ENCODE results near the gene SLC13A5. TPM values are rescaled to one million over a fixed set of nuclear protein-coding genes. Genes with fewer than 3 reads are reported as not detected.

The SLC13A5 gene
- total RNA-seq, 1 donor from 2014 or later, result not detected

- Mint-ChIP-seq H3K4me3 (ENCODE audit: unreplicated experiment) (no peak overlapping the region), H3K9me3 (ENCODE audit: unreplicated experiment) (no peaks in the 10 kb centered on the region), H3K27ac (ENCODE audit: unreplicated experiment) (no peak overlapping the region), H3K36me3 (ENCODE audit: unreplicated experiment) (no peaks in the 10 kb centered on the region), H3K4me1 (ENCODE audit: low read depth, unreplicated experiment) (no peaks in the 10 kb centered on the region), H3K27me3 (ENCODE audit: unreplicated experiment) (peaks cover 11% of the 10 kb centered on the region)
- no peak for DNase-seq
- TF ChIP-seq CTCF (IDR thresholded peaks at IDR 0.05; ENCODE audit: partially characterized antibody, unreplicated experiment), result no peak
Observed at GRCh38 chr17:6691546-6691945, 21.6 kb downstream of the SLC13A5 start.

GRCh38 chr17:6690641-6691040 lies 22.5 kb downstream of the SLC13A5 start:
- H3K27ac Mint-ChIP-seq (ENCODE audit: unreplicated experiment), result no peak overlapping the region
- no peak for TF ChIP-seq CTCF (IDR thresholded peaks at IDR 0.05; ENCODE audit: partially characterized antibody, unreplicated experiment)
- no peaks in the 10 kb centered on the region for H3K4me1 Mint-ChIP-seq (ENCODE audit: low read depth, unreplicated experiment)
- peaks cover 11% of the 10 kb centered on the region for H3K27me3 Mint-ChIP-seq (ENCODE audit: unreplicated experiment)
- no peaks in the 10 kb centered on the region for H3K36me3 Mint-ChIP-seq (ENCODE audit: unreplicated experiment)
- H3K4me3 Mint-ChIP-seq (ENCODE audit: unreplicated experiment), result no peak overlapping the region
- peaks cover 3% of the 10 kb centered on the region for H3K9me3 Mint-ChIP-seq (ENCODE audit: unreplicated experiment)
- DNase-seq, result no peak

DNA sequence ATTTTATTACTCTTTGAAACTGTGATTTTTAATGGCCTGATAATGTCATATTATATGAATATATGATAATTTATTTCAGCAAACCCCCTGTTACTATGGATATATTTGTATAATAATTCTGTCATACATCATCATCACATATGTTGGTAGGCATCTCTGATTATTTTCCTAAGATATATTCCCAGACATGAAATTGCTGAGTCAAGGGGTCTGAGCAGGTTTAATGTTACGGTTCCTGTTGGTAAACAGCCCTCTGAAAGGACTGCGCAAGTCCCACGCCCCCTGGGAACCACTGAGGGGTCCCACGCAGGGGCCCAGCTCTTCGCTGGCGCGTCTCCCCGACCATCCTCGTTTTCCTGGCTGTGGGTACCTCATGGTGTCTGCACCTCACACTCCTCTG lies 24.2 kb downstream of the SLC13A5 start:
- no peak for TF ChIP-seq CTCF (IDR thresholded peaks at IDR 0.05; ENCODE audit: partially characterized antibody, unreplicated experiment)
- Mint-ChIP-seq H3K4me1 (ENCODE audit: low read depth, unreplicated experiment) (no peaks in the 10 kb centered on the region), H3K36me3 (ENCODE audit: unreplicated experiment) (no peaks in the 10 kb centered on the region), H3K27me3 (ENCODE audit: unreplicated experiment) (peaks cover 11% of the 10 kb centered on the region), H3K27ac (ENCODE audit: unreplicated experiment) (no peak overlapping the region), H3K4me3 (ENCODE audit: unreplicated experiment) (no peak overlapping the region), H3K9me3 (ENCODE audit: unreplicated experiment) (peaks cover 3% of the 10 kb centered on the region)
- no peak for DNase-seq

DNA sequence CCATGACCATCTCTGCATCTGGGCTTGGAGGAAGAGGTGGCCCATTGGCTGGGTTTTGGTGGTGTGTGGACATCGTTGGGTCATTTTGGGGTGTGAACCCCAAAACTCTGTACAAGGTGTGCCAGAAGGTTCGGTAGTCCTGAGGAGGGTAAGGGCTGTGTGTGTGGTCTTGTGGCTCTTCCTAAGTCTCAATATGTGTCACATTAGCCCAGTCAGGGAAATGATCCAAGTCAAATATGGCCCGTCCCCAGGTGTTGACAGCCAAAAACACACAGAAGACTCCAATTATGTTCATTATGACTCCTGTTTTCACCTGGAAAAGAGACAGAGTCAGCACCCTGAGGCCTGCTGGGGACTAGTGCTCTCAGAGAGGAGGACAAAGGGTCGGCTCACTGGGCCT lies 27.1 kb downstream of the SLC13A5 start:
- H3K9me3 Mint-ChIP-seq (ENCODE audit: unreplicated experiment), result peaks cover 3% of the 10 kb centered on the region
- H3K4me1 Mint-ChIP-seq (ENCODE audit: low read depth, unreplicated experiment), result no peaks in the 10 kb centered on the region
- no peak for TF ChIP-seq CTCF (IDR thresholded peaks at IDR 0.05; ENCODE audit: partially characterized antibody, unreplicated experiment)
- H3K4me3 Mint-ChIP-seq (ENCODE audit: unreplicated experiment), result no peak overlapping the region
- no peak for DNase-seq
- peaks cover 10% of the 10 kb centered on the region for H3K27me3 Mint-ChIP-seq (ENCODE audit: unreplicated experiment)
- no peak overlapping the region for H3K27ac Mint-ChIP-seq (ENCODE audit: unreplicated experiment)
- H3K36me3 Mint-ChIP-seq (ENCODE audit: unreplicated experiment), result no peaks in the 10 kb centered on the region

- no peak for DNase-seq
- H3K36me3 Mint-ChIP-seq (ENCODE audit: unreplicated experiment), result no peaks in the 10 kb centered on the region
- H3K4me1 Mint-ChIP-seq (ENCODE audit: low read depth, unreplicated experiment), result no peaks in the 10 kb centered on the region
- H3K27me3 Mint-ChIP-seq (ENCODE audit: unreplicated experiment), result peaks cover 8% of the 10 kb centered on the region
- TF ChIP-seq CTCF (IDR thresholded peaks at IDR 0.05; ENCODE audit: partially characterized antibody, unreplicated experiment), result no peak
- H3K4me3 Mint-ChIP-seq (ENCODE audit: unreplicated experiment), result no peak overlapping the region
- H3K9me3 Mint-ChIP-seq (ENCODE audit: unreplicated experiment), result peaks cover 3% of the 10 kb centered on the region
- no peak overlapping the region for H3K27ac Mint-ChIP-seq (ENCODE audit: unreplicated experiment)
Observed at GRCh38 chr17:6684881-6685767, 28.0 kb downstream of the SLC13A5 start.

Data from glutamatergic neuron (in vitro differentiated cells).